Ishikawa (cell line): Measurements from ENCODE around the gene ATG7.

ENCODE experiments used
- RAD21 ChIP-seq: IDR thresholded peaks from 2 replicates; pipeline ENCODE4 v1.6.1; 2012; ENCODE audit warnings: low read depth
- TAF1 ChIP-seq: IDR thresholded peaks from 2 replicates; pipeline ENCODE4 v1.6.1; 2012; ENCODE audit warnings: low read depth, mild to moderate bottlenecking

DNA sequence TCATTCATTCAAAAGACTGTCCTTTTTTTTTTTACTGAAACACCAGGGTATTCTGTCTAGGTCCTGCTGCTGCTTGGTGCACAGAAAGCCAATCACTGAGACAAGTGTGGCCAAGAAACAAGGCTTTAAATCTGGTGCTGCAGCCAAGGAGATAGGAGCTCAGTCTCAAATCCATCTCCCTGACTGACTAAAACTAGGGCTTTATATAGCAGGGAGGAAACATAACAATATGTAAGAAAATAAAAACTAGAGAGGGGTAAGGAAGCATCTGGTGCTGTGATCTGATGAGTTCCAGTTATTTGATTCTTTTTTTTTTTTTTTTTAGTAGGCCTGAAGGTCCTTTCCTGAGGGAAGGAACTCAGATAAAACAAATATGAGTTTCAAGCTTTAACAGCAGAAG is 139.8 kb downstream of the ATG7 start:
- TF ChIP-seq TAF1: no peak
- no peak for TF ChIP-seq RAD21
